ENCODE results near the gene PDGFRA.
"Not testable (repeated sequence)": the region's sequence is repeated elsewhere in the genome, so short reads cannot be mapped to it uniquely, and the experiment has no call there.

PDGFRA gene

GRCh38 chr4:54330896-54331295 is 101.8 kb downstream of the PDGFRA start:
- no peak for DNase-seq

- no peak for DNase-seq
These were observed 103.4 kb downstream of the PDGFRA start for GRCh38 chr4:54332542-54332941.

- no peak for DNase-seq
These were observed 104.6 kb downstream of the PDGFRA start for GRCh38 chr4:54333657-54334056.

GRCh38 chr4:54334769-54335168 is 105.7 kb downstream of the PDGFRA start:
- not testable (repeated sequence) for DNase-seq

DNA sequence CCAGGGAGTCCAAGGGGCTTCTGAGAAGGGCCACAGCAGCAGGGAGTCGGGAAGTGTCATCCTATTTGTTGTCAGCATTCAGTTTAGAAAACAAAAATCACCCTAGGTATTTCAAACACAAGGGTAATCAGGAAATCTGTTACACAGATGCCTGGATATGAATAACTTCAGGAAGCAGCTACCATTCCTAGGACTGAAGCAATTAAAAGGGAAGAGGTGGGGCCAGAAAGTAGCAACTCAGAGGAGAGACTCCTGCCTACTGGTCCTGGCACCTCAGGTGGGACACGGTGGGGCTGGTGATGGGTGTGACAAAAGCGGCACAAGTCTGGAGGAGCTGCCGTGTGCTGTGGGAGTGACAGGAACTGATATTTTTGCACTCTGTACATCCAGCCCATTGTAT is 107.9 kb downstream of the PDGFRA start:
- DNase-seq = no peak

GRCh38 chr4:54342067-54342466 is 113.0 kb downstream of the PDGFRA start:
- DNase-seq = not testable (repeated sequence)

All from kidney glomerular epithelial cell (primary cell).